WTC11 (cell line): ENCODE measurements around the gene BBS12. TPM values are rescaled to one million over a fixed set of nuclear protein-coding genes. Genes with fewer than 3 reads are reported as not detected.

ENCODE experiments used
- ATAC-seq: fragments of 200-7000 bp; cut with Tn5 transposase; 2 replicates; pipeline ENCODE4 v1.10.0; 2021; ENCODE audit warnings: mild to moderate bottlenecking, moderate library complexity
- CTCF ChIA-PET: fragments of 300-600 bp; sonication (Branson Sonifier 250); formaldehyde crosslinking; loops from one replicate; lab custom pipeline; 2021; ENCODE audit warnings: antibody characterized with exemption; lab: Charles Lee
- POLR2A ChIA-PET: fragments of 350-600 bp; sonication (Branson Sonifier 250); formaldehyde crosslinking; loops from one replicate; lab custom pipeline; 2021; ENCODE audit warnings: antibody characterized with exemption; lab: Charles Lee
- DNase-seq: peaks from one replicate; pipeline ENCODE4 v3.0.0; 2021; ENCODE audit warnings: low spot score
- H3K27ac Mint-ChIP-seq: 2 replicates; pipeline ENCODE4 v1.8.0; 2021; ENCODE audit warnings: mixed read lengths
- H3K27me3 Mint-ChIP-seq: 2 replicates; pipeline ENCODE4 v1.8.0; 2021; ENCODE audit warnings: low read depth, mild to moderate bottlenecking, moderate library complexity, mixed read lengths
- H3K36me3 Mint-ChIP-seq: 2 replicates; pipeline ENCODE4 v1.8.0; 2021; ENCODE audit warnings: mixed read lengths
- H3K4me1 Mint-ChIP-seq: 2 replicates; pipeline ENCODE4 v1.8.0; 2022; ENCODE audit warnings: mixed read lengths
- H3K4me3 Mint-ChIP-seq: 2 replicates; pipeline ENCODE4 v1.8.0; 2021; ENCODE audit warnings: mild to moderate bottlenecking, moderate library complexity, mixed read lengths
- H3K9me3 Mint-ChIP-seq: 2 replicates; pipeline ENCODE4 v1.8.0; 2021; ENCODE audit warnings: mixed read lengths
- CBFB ChIP-seq: sonication (generic); formaldehyde crosslinking; IDR thresholded peaks from 2 replicates; pipeline ENCODE4 v1.8.1; 2022; ENCODE audit warnings: mild to moderate bottlenecking, low read depth, missing genetic modification reagents
- FOXJ3 ChIP-seq: sonication (generic); formaldehyde crosslinking; IDR thresholded peaks from 2 replicates; pipeline ENCODE4 v1.9.0; 2021; ENCODE audit warnings: missing genetic modification reagents, mild to moderate bottlenecking, borderline replicate concordance
- GABPB1 ChIP-seq: sonication (generic); formaldehyde crosslinking; IDR thresholded peaks from 2 replicates; pipeline ENCODE4 v1.8.1; 2023; ENCODE audit warnings: mild to moderate bottlenecking, missing genetic modification reagents
- HMGA2 ChIP-seq: fragments of 250-450 bp; sonication (Bioruptor Pico); IDR thresholded peaks from 2 replicates; pipeline ENCODE4 v1.4.0; 2021; ENCODE audit warnings: mild to moderate bottlenecking, moderate library complexity
- KAT7 ChIP-seq: sonication (generic); formaldehyde crosslinking; IDR thresholded peaks from 2 replicates; pipeline ENCODE4 v1.8.1; 2023; ENCODE audit warnings: missing genetic modification reagents, mild to moderate bottlenecking, borderline replicate concordance
- NR2C2 ChIP-seq: sonication (generic); formaldehyde crosslinking; IDR thresholded peaks from 2 replicates; pipeline ENCODE4 v1.8.0; 2022; ENCODE audit warnings: mild to moderate bottlenecking, missing genetic modification reagents
- OVOL2 ChIP-seq: fragments of 250-450 bp; sonication (Bioruptor Pico); IDR thresholded peaks from 2 replicates; pipeline ENCODE4 v1.9.0; 2021; ENCODE audit warnings: mild to moderate bottlenecking, borderline replicate concordance
- RORB ChIP-seq: fragments of 250-450 bp; sonication (Bioruptor Pico); IDR thresholded peaks from 2 replicates; pipeline ENCODE4 v1.9.0; 2021; ENCODE audit warnings: mild to moderate bottlenecking
- TEAD4 ChIP-seq: sonication (generic); formaldehyde crosslinking; IDR thresholded peaks from 2 replicates; pipeline ENCODE4 v1.8.0; 2022; ENCODE audit warnings: mild to moderate bottlenecking, missing genetic modification reagents
- TP53 ChIP-seq: sonication (generic); formaldehyde crosslinking; IDR thresholded peaks from 2 replicates; pipeline ENCODE4 v1.8.1; 2023; ENCODE audit warnings: mild to moderate bottlenecking, missing genetic modification reagents
- ZNF396 ChIP-seq: fragments of 250-450 bp; sonication (Bioruptor Pico); IDR thresholded peaks from 2 replicates; pipeline ENCODE4 v1.8.0; 2021; ENCODE audit warnings: mild to moderate bottlenecking, moderate library complexity, borderline replicate concordance
- ZNF416 ChIP-seq: fragments of 250-450 bp; sonication (Bioruptor Pico); IDR thresholded peaks from 2 replicates; pipeline ENCODE4 v1.9.0; 2021; ENCODE audit warnings: mild to moderate bottlenecking, inconsistent platforms
- total RNA-seq: library from RNA; stranded (reverse); gene quantifications from 3 replicates; pipeline ENCODE4 v1.2.3, GENCODE V29; 2021
- TF ChIP-seq, protein P1 (sequence below): sonication (generic); formaldehyde crosslinking; IDR thresholded peaks from 2 replicates; pipeline ENCODE4 v1.8.1; 2022; ENCODE audit warnings: low read depth, mild to moderate bottlenecking, moderate library complexity, missing genetic modification reagents, borderline replicate concordance
- TF ChIP-seq, protein P2 (sequence below): sonication (generic); formaldehyde crosslinking; IDR thresholded peaks from 2 replicates; pipeline ENCODE4 v1.8.1; 2023; ENCODE audit warnings: mild to moderate bottlenecking, missing genetic modification reagents
- TF ChIP-seq, protein P3 (sequence below): sonication (generic); formaldehyde crosslinking; conservative IDR thresholded peaks from 2 replicates; pipeline ENCODE4 v1.8.1; 2022; ENCODE audit warnings: mild to moderate bottlenecking, missing genetic modification reagents
- TF ChIP-seq, protein P4 (sequence below): sonication (generic); formaldehyde crosslinking; IDR thresholded peaks from 2 replicates; pipeline ENCODE4 v1.8.1; 2022; ENCODE audit warnings: low read depth, missing genetic modification reagents, borderline replicate concordance
- TF ChIP-seq, protein P5 (sequence below): sonication (generic); formaldehyde crosslinking; IDR thresholded peaks from 2 replicates; pipeline ENCODE4 v1.8.0; 2022; ENCODE audit warnings: mild to moderate bottlenecking, missing genetic modification reagents
- TF ChIP-seq, protein P6 (sequence below): sonication (generic); formaldehyde crosslinking; IDR thresholded peaks from 2 replicates; pipeline ENCODE4 v1.8.1; 2023; ENCODE audit warnings: mild to moderate bottlenecking, missing genetic modification reagents
- TF ChIP-seq, protein P7 (sequence below): sonication (generic); formaldehyde crosslinking; IDR thresholded peaks from 2 replicates; pipeline ENCODE4 v1.8.1; 2023; ENCODE audit warnings: mild to moderate bottlenecking, missing genetic modification reagents, borderline replicate concordance

Gene BBS12
- total RNA-seq, 1 experiment from 2014 or later, result 2.7 TPM

DNA sequence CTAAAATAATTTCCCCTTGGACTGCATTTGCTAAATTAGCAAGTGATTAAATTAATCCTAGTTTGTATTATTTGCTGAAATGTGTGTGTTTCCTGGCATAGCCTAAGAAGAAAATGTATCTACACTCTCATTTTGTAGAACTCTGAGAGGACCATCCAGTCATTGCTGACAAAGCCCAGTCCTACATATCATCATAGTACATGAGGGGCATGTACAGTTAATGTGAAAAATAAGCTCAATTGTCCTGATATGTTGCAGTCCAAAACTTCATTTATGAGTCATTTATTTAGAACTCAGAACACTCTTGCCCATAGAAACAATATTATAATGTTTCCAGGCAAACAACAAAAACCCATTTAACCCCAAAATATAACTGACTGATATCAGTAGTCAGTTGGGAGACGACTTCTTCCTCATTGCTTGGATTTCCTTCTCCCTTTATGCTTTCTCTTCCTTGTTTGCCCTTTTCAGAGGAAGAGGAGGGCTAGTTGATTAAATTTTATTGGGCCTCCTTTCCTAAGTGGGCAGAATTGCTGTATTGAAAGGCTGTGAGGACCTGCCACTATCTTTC, 26.9 kb upstream of the BBS12 start (continued):
- TF ChIP-seq, protein P1, sequence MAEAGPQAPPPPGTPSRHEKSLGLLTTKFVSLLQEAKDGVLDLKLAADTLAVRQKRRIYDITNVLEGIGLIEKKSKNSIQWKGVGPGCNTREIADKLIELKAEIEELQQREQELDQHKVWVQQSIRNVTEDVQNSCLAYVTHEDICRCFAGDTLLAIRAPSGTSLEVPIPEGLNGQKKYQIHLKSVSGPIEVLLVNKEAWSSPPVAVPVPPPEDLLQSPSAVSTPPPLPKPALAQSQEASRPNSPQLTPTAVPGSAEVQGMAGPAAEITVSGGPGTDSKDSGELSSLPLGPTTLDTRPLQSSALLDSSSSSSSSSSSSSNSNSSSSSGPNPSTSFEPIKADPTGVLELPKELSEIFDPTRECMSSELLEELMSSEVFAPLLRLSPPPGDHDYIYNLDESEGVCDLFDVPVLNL (CRISPR knock-in tag), result no peak
- TF ChIP-seq GABPB1 (CRISPR knock-in tag) (no peak), HMGA2 (CRISPR knock-in tag) (no peak)

DNA sequence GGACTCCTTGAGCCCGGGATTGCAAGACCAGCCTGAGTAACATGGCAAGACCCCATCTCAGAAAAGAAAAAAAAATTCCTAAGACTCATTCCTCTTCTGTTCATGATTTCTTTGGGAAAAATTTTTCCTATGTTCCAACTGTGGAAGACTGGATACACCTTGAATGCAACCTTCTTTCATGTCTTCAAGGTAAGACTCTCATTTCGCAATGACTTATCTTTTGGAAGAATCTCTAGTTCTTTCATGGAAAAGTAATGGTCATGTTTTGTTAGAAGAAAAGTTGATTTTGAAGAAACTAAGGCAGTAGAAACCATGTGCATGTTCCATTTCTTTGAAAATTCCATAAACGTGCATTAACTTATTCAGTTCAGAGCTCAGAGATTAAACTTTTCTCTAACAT, 26.0 kb upstream of the BBS12 start:
- Mint-ChIP-seq H3K4me3 (no peak overlapping the region), H3K4me1 (peaks cover 13% of the 10 kb centered on the region), H3K9me3 (no peaks in the 10 kb centered on the region), H3K27ac (no peak overlapping the region), H3K27me3 (no peaks in the 10 kb centered on the region)
- no peak for ATAC-seq
- TF ChIP-seq, protein P1 (CRISPR knock-in tag), result no peak
- TF ChIP-seq CBFB (CRISPR knock-in tag) (no peak), OVOL2 (no peak), NR2C2 (CRISPR knock-in tag) (no peak), TEAD4 (CRISPR knock-in tag) (no peak), FOXJ3 (CRISPR knock-in tag) (no peak), GABPB1 (CRISPR knock-in tag) (no peak), TP53 (CRISPR knock-in tag) (no peak)
- TF ChIP-seq, protein P2, sequence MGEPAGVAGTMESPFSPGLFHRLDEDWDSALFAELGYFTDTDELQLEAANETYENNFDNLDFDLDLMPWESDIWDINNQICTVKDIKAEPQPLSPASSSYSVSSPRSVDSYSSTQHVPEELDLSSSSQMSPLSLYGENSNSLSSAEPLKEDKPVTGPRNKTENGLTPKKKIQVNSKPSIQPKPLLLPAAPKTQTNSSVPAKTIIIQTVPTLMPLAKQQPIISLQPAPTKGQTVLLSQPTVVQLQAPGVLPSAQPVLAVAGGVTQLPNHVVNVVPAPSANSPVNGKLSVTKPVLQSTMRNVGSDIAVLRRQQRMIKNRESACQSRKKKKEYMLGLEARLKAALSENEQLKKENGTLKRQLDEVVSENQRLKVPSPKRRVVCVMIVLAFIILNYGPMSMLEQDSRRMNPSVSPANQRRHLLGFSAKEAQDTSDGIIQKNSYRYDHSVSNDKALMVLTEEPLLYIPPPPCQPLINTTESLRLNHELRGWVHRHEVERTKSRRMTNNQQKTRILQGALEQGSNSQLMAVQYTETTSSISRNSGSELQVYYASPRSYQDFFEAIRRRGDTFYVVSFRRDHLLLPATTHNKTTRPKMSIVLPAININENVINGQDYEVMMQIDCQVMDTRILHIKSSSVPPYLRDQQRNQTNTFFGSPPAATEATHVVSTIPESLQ (CRISPR knock-in tag), result no peak
- TF ChIP-seq, protein P3, sequence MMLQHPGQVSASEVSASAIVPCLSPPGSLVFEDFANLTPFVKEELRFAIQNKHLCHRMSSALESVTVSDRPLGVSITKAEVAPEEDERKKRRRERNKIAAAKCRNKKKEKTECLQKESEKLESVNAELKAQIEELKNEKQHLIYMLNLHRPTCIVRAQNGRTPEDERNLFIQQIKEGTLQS (CRISPR knock-in tag), result no peak
- TF ChIP-seq, protein P4, sequence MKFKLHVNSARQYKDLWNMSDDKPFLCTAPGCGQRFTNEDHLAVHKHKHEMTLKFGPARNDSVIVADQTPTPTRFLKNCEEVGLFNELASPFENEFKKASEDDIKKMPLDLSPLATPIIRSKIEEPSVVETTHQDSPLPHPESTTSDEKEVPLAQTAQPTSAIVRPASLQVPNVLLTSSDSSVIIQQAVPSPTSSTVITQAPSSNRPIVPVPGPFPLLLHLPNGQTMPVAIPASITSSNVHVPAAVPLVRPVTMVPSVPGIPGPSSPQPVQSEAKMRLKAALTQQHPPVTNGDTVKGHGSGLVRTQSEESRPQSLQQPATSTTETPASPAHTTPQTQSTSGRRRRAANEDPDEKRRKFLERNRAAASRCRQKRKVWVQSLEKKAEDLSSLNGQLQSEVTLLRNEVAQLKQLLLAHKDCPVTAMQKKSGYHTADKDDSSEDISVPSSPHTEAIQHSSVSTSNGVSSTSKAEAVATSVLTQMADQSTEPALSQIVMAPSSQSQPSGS, result no peak
- TF ChIP-seq, protein P5, sequence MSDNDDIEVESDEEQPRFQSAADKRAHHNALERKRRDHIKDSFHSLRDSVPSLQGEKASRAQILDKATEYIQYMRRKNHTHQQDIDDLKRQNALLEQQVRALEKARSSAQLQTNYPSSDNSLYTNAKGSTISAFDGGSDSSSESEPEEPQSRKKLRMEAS (CRISPR knock-in tag), result no peak
- TF ChIP-seq, protein P6, sequence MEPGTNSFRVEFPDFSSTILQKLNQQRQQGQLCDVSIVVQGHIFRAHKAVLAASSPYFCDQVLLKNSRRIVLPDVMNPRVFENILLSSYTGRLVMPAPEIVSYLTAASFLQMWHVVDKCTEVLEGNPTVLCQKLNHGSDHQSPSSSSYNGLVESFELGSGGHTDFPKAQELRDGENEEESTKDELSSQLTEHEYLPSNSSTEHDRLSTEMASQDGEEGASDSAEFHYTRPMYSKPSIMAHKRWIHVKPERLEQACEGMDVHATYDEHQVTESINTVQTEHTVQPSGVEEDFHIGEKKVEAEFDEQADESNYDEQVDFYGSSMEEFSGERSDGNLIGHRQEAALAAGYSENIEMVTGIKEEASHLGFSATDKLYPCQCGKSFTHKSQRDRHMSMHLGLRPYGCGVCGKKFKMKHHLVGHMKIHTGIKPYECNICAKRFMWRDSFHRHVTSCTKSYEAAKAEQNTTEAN (CRISPR knock-in tag), result no peak
- TF ChIP-seq, all 79 proteins: peak for 0
- H3K36me3 Mint-ChIP-seq, result no peaks in the 10 kb centered on the region
- ChIA-PET CTCF (interaction anchor here (0.7 to 2.0 kb wide), 2 partner anchors 11 to 1067 kb away, joined by 3 to 9 read pairs; no protein-coding TSS in a partner anchor), POLR2A (no interaction called here)
- DNase-seq, result no peak

DNA sequence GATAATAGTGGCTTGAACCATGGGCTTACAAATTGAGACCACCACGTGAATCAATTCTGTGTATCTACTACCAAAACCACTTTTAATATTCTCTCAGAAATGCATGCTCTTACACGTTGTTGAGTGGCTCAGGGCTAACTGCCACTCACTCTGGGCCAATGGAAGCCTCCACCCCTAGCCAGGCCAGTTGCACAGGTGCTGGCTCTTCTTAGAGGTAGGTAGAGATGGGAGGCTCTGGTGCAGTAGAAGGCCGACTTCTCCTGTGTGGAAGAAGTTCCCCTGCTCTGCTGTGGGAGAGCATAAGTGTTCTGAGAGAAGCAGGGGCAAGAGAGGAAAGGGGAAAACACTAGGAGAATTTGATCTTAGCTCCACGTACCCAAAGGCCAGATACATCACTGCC, 25.0 kb upstream of the BBS12 start:
- DNase-seq (no peak), ATAC-seq (no peak)
- H3K27me3 Mint-ChIP-seq, result no peaks in the 10 kb centered on the region
- no peaks in the 10 kb centered on the region for H3K36me3 Mint-ChIP-seq
- no peaks in the 10 kb centered on the region for H3K9me3 Mint-ChIP-seq
- CTCF ChIA-PET, result interaction anchor here (2.0 kb wide), 1 partner anchor 10 kb away, joined by 9 read pairs; no protein-coding TSS in a partner anchor
- H3K4me1 Mint-ChIP-seq, result peaks cover 13% of the 10 kb centered on the region
- no peak overlapping the region for H3K27ac Mint-ChIP-seq
- no peak overlapping the region for H3K4me3 Mint-ChIP-seq
- POLR2A ChIA-PET, result interaction anchor here (0.7 kb wide), 1 partner anchor 304 kb away, joined by 4 read pairs; no protein-coding TSS in a partner anchor
- TF ChIP-seq ZNF416, result no peak
- TF ChIP-seq KAT7, result no peak
- TF ChIP-seq ZNF396 (CRISPR knock-in tag), result no peak
- no peak for TF ChIP-seq TP53 (CRISPR knock-in tag)
- no peak for TF ChIP-seq RORB
- TF ChIP-seq OVOL2, result no peak
- TF ChIP-seq, protein P7, sequence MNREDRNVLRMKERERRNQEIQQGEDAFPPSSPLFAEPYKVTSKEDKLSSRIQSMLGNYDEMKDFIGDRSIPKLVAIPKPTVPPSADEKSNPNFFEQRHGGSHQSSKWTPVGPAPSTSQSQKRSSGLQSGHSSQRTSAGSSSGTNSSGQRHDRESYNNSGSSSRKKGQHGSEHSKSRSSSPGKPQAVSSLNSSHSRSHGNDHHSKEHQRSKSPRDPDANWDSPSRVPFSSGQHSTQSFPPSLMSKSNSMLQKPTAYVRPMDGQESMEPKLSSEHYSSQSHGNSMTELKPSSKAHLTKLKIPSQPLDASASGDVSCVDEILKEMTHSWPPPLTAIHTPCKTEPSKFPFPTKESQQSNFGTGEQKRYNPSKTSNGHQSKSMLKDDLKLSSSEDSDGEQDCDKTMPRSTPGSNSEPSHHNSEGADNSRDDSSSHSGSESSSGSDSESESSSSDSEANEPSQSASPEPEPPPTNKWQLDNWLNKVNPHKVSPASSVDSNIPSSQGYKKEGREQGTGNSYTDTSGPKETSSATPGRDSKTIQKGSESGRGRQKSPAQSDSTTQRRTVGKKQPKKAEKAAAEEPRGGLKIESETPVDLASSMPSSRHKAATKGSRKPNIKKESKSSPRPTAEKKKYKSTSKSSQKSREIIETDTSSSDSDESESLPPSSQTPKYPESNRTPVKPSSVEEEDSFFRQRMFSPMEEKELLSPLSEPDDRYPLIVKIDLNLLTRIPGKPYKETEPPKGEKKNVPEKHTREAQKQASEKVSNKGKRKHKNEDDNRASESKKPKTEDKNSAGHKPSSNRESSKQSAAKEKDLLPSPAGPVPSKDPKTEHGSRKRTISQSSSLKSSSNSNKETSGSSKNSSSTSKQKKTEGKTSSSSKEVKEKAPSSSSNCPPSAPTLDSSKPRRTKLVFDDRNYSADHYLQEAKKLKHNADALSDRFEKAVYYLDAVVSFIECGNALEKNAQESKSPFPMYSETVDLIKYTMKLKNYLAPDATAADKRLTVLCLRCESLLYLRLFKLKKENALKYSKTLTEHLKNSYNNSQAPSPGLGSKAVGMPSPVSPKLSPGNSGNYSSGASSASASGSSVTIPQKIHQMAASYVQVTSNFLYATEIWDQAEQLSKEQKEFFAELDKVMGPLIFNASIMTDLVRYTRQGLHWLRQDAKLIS, result no peak
